HG02571 (cell line): ENCODE measurements around the gene CD79A.
"Not testable (repeated sequence)": the region's sequence is repeated elsewhere in the genome, so short reads cannot be mapped to it uniquely, and the experiment has no call there.

ENCODE experiments used
- ATAC-seq: cut with Tn5 transposase; IDR thresholded peaks from one replicate; pipeline ENCODE4 v1.9.1; 2021; ENCODE audit warnings: mild to moderate bottlenecking, moderate library complexity; ENCODE audit not compliant: unreplicated experiment

Gene CD79A

GRCh38 chr19:41862445-41862986 lies 14.6 kb upstream of the CD79A start:
- no peak for ATAC-seq

- ATAC-seq = no peak
These were observed 13.7 kb upstream of the CD79A start for GRCh38 chr19:41863209-41863931.

- no peak for ATAC-seq
These were observed 12.7 kb upstream of the CD79A start for GRCh38 chr19:41864374-41864773.

- ATAC-seq = no peak
These were observed 10.8 kb upstream of the CD79A start for GRCh38 chr19:41866284-41866683.

GRCh38 chr19:41868120-41868988 lies 8.7 kb upstream of the CD79A start:
- no peak for ATAC-seq

GRCh38 chr19:41868989-41869300 lies 8.1 kb upstream of the CD79A start:
- no peak for ATAC-seq

GRCh38 chr19:41869374-41869955 lies 7.6 kb upstream of the CD79A start:
- ATAC-seq = no peak

GRCh38 chr19:41870401-41870873 lies 6.6 kb upstream of the CD79A start:
- ATAC-seq = no peak

- ATAC-seq = peak; percentile 47
These were observed 5.3 kb upstream of the CD79A start for GRCh38 chr19:41871573-41872383.

- ATAC-seq = no peak
These were observed 4.7 kb upstream of the CD79A start for GRCh38 chr19:41872384-41872774.

GRCh38 chr19:41872775-41873647 lies 4.1 kb upstream of the CD79A start:
- no peak for ATAC-seq

- not testable (repeated sequence) for ATAC-seq
These were observed 1.1 kb upstream of the CD79A start for GRCh38 chr19:41875973-41876372.

GRCh38 chr19:41877916-41878905 lies 1.1 kb downstream of the CD79A start:
- peak; percentile 32 for ATAC-seq

- ATAC-seq = no peak
These were observed 2.0 kb downstream of the CD79A start for GRCh38 chr19:41879080-41879479.

- no peak for ATAC-seq
These were observed 2.7 kb downstream of the CD79A start for GRCh38 chr19:41879670-41880328.

GRCh38 chr19:41880329-41880708 lies 3.2 kb downstream of the CD79A start:
- ATAC-seq = no peak

GRCh38 chr19:41882568-41883462 lies 5.7 kb downstream of the CD79A start, which contains the start of gene ARHGEF1:
ARHGEF1 (plus strand) TSS chr19:41883184; CDS start chr19:41888083, 4,899 bp downstream.
- no peak for ATAC-seq
